Panc1 (cell line): ENCODE results near the gene ZRANB3. TPM values are rescaled to one million over a fixed set of nuclear protein-coding genes. Genes with fewer than 3 reads are reported as not detected.

ENCODE experiments used
- ATAC-seq: fragments of 200-7000 bp; cut with Tn5 transposase; 2 replicates; pipeline ENCODE4 v1.9.1; 2020; ENCODE audit warnings: mild to moderate bottlenecking, moderate library complexity
- BruUV-seq: library from RNA; stranded (reverse); fragments of 400-500 nt; replicated peaks from 2 replicates; lab custom pipeline; 2021; lab: Mats Ljungman, UMichigan
- CTCF ChIA-PET: fragments of 300-600 bp; sonication (Branson Sonifier 250); formaldehyde crosslinking; loops from one replicate; lab custom pipeline; 2022; ENCODE audit warnings: antibody characterized with exemption; lab: Charles Lee
- POLR2A ChIA-PET: fragments of 300-600 bp; sonication (Branson Sonifier 250); formaldehyde crosslinking; loops from one replicate; lab custom pipeline; 2022; ENCODE audit warnings: antibody characterized with exemption; lab: Charles Lee
- DNase-seq: peaks from one replicate; pipeline ENCODE4 v3.0.0-alpha.2; 2010; ENCODE audit warnings: low read depth, low spot score
- H3K27ac ChIP-seq: 2 replicates; pipeline ENCODE4 v1.5.1; 2011; ENCODE audit warnings: mild to moderate bottlenecking, low read length, inconsistent platforms
- H3K27me3 ChIP-seq: fragments of 200-500 bp; sonication (Bioruptor generic); 2 replicates; pipeline ENCODE4 v1.6.0; 2014; ENCODE audit warnings: low read length, inconsistent platforms; ENCODE audit not compliant: control insufficient read depth, insufficient read depth
- H3K36me3 ChIP-seq: fragments of 200-500 bp; sonication (Bioruptor generic); 2 replicates; pipeline ENCODE4 v1.5.1; 2014; ENCODE audit warnings: inconsistent platforms, mild to moderate bottlenecking, low read length, moderate library complexity; ENCODE audit not compliant: control insufficient read depth, insufficient read depth
- H3K4me1 ChIP-seq: 2 replicates; pipeline ENCODE4 v1.5.1; 2011; ENCODE audit warnings: inconsistent platforms, mild to moderate bottlenecking, low read length, moderate library complexity; ENCODE audit not compliant: control insufficient read depth, insufficient read depth
- H3K4me3 ChIP-seq, 2 experiments: 2 replicates each; pipeline ENCODE4 v1.5.1; 2011 to 2012; ENCODE audit warnings: low read depth in 2 of 2, low read length in 2 of 2, mild to moderate bottlenecking in 2 of 2, inconsistent platforms in 1 of 2, moderate library complexity in 1 of 2
- H3K9me3 ChIP-seq: fragments of 200-500 bp; sonication (Bioruptor generic); 2 replicates; pipeline ENCODE4 v1.5.1; 2014; ENCODE audit warnings: low read depth, mild to moderate bottlenecking, inconsistent platforms, low read length, moderate library complexity; ENCODE audit not compliant: control insufficient read depth, insufficient read depth
- CTCF ChIP-seq: fragments of 450-650 bp; IDR thresholded peaks from 2 replicates; pipeline ENCODE4 v1.5.1; 2017; ENCODE audit warnings: mild to moderate bottlenecking
- POLR2AphosphoS5 ChIP-seq: IDR thresholded peaks from 2 replicates; pipeline ENCODE4 v1.6.1; 2012; ENCODE audit warnings: mild to moderate bottlenecking, low read depth, low read length, moderate library complexity
- REST ChIP-seq, 2 experiments: IDR thresholded peaks; 2 replicates each; pipeline ENCODE4 v1.6.1; 2011 to 2012; ENCODE audit warnings: low read depth in 2 of 2, control low read depth in 1 of 2, low read length in 1 of 2, mild to moderate bottlenecking in 1 of 2, moderate library complexity in 1 of 2; ENCODE audit not compliant: insufficient read depth in 1 of 2
- SIN3A ChIP-seq: IDR thresholded peaks from 2 replicates; pipeline ENCODE4 v1.6.1; 2012; ENCODE audit warnings: low read depth, mild to moderate bottlenecking, low read length, moderate library complexity, borderline replicate concordance; ENCODE audit not compliant: insufficient read depth
- TCF7L2 ChIP-seq: IDR thresholded peaks from 2 replicates; pipeline ENCODE4 v1.6.1; 2011; ENCODE audit warnings: mild to moderate bottlenecking, low read depth, low read length, inconsistent platforms
- in situ Hi-C: cut with HindIII; loops from 2 replicates; pipeline ENCODE4 v1.10.0; 2016; ENCODE audit warnings: low sequenced_read_pairs, low pct_unique_long_range_greater_than_20kb
- intact Hi-C: fragments of 100-400 bp; cut with micrococcal nuclease; formaldehyde crosslinking; loops from one replicate; pipeline ENCODE4 v1.10.0; 2022; ENCODE audit not compliant: unreplicated experiment
- total RNA-seq: library from RNA; stranded (reverse); gene quantifications from one replicate; pipeline ENCODE4 v1.2.1, GENCODE V29; 2021; ENCODE audit not compliant: unreplicated experiment

ZRANB3 gene
- total RNA-seq, 1 experiment from 2014 or later = 11.7 TPM

DNA sequence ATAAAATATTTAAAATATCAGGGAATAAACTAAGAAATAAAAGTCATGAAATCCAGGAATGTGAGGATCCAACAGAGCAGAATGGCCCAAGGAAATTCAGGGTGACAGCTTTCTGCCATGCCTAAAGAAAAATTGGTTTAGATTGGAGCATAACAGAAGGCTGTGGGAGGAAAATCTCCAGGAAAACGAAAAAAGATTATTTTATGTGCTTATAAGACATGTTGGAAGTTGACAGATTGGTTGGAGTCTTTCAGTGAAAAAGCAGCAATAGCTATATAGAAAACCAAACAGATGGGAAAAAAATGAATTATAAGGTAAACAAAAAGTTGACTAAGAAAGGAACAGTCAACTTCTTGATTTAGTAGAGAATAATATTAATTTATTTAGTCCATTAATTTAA, 203.9 kb downstream of the ZRANB3 start:
- ChIA-PET POLR2A (no interaction called here), CTCF (no interaction called here)
- Histone ChIP-seq H3K9me3 (no peaks in the 10 kb centered on the region), H3K27me3 (no peaks in the 10 kb centered on the region), H3K36me3 (no peaks in the 10 kb centered on the region), H3K4me3 (no peak overlapping the region), H3K4me1 (no peaks in the 10 kb centered on the region), H3K27ac (no peak overlapping the region)
- no TSS peak for BruUV-seq
- intact Hi-C loops = no loop called here
- ATAC-seq (no peak), DNase-seq (no peak)
- no peak for TF ChIP-seq SIN3A
- TF ChIP-seq REST (IDR thresholded peaks at IDR 0.05; ENCODE audit: insufficient read depth in 1 of 2, low read depth in 2 of 2, low read length in 1 of 2) = no peak
- TF ChIP-seq POLR2AphosphoS5 = no peak
- in situ Hi-C loops = no loop called here

DNA sequence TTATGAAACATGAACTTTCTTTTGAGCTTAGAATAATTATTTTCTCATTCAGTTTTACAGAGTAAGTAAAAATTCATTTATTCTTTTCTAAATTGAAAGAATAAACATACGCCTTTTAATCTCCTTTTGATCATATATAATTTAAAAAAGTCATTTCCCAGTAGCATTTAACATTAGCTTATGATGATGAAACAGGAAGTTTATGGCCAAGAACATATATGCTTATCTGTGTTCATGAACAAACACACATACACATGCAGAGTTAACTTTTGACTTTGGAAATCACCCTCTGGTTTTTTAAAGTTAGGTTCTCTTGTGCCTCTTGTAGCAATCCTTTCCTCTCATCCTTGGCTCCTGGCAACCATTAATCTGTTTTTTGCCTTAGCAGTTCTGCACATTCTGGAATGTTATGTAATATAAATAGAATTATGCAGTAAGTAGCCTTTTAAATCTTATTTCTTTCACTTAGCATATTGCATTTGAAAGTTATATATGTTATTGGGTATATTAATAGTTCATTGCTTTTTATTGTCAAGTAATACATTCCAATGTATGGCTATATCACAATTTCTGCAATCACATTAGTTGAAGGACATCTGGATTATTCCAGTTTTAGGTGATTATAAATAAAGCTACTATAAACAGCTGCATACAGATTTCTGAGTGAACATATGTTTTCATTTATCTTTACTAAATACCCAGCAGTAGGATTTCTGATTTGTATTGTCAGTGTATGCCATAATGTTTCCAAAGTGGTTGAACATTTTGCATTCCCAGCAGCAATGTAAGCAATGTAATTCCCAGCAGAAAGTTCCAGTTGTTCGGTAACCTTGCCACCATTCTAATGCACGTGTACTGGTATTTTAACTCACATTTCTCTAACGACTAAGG, 210.3 kb downstream of the ZRANB3 start:
- Histone ChIP-seq H3K36me3 (no peaks in the 10 kb centered on the region), H3K27me3 (no peaks in the 10 kb centered on the region), H3K9me3 (no peaks in the 10 kb centered on the region), H3K4me3 (no peak overlapping the region), H3K4me1 (no peaks in the 10 kb centered on the region), H3K27ac (no peak overlapping the region)
- intact Hi-C loops (no loop called here), in situ Hi-C loops (no loop called here)
- TF ChIP-seq SIN3A (no peak), POLR2AphosphoS5 (no peak), REST (IDR thresholded peaks at IDR 0.05; ENCODE audit: insufficient read depth in 1 of 2, low read depth in 2 of 2, low read length in 1 of 2) (no peak), TCF7L2 (no peak), CTCF (no peak)
- ChIA-PET CTCF (no interaction called here), POLR2A (no interaction called here)
- DNase-seq (no peak), ATAC-seq (no peak)
- no TSS peak for BruUV-seq
